A673 (cell line): ENCODE data around the gene CPEB1. TPM values are rescaled to one million over a fixed set of nuclear protein-coding genes. Genes with fewer than 3 reads are reported as not detected.

Experiments
- BruUV-seq: library from RNA; stranded (reverse); fragments of 400-500 nt; replicated peaks from 2 replicates; lab custom pipeline; 2021; lab: Mats Ljungman, UMichigan
- CTCF ChIA-PET: fragments of 300-600 bp; sonication (Branson Sonifier 250); formaldehyde crosslinking; loops from one replicate; lab custom pipeline; 2022; ENCODE audit warnings: antibody characterized with exemption; lab: Charles Lee
- POLR2A ChIA-PET: fragments of 300-600 bp; sonication (Branson Sonifier 250); formaldehyde crosslinking; loops from one replicate; lab custom pipeline; 2022; ENCODE audit warnings: antibody characterized with exemption; ENCODE audit not compliant: low non-redundant PET; lab: Charles Lee
- DNase-seq: peaks from one replicate; pipeline ENCODE4 v3.0.0-alpha.2; 2015; ENCODE audit warnings: low spot score
- H3K27ac ChIP-seq: fragments of 200-600 bp; sonication (generic); 2 replicates; pipeline ENCODE4 v1.5.1; 2016; ENCODE audit warnings: mixed run types, low read depth, mild to moderate bottlenecking, mixed read lengths, antibody characterized with exemption, low read length; ENCODE audit not compliant: poor library complexity, severe bottlenecking
- H3K27me3 ChIP-seq: fragments of 200-600 bp; sonication (generic); replicated peaks from 2 replicates; pipeline ENCODE4 v1.6.1; 2017; ENCODE audit warnings: mixed run types, low read depth, mild to moderate bottlenecking, mixed read lengths, antibody characterized with exemption, low read length; ENCODE audit not compliant: insufficient read depth, poor library complexity
- H3K36me3 ChIP-seq: fragments of 200-600 bp; sonication (generic); 2 replicates; pipeline ENCODE4 v1.6.1; 2016; ENCODE audit warnings: mixed run types, mild to moderate bottlenecking, mixed read lengths, antibody characterized with exemption, low read length; ENCODE audit not compliant: insufficient read depth, poor library complexity, severe bottlenecking
- H3K4me1 ChIP-seq: fragments of 200-600 bp; sonication (generic); 2 replicates; pipeline ENCODE4 v1.6.1; 2017; ENCODE audit warnings: mixed run types, mild to moderate bottlenecking, mixed read lengths, antibody characterized with exemption, low read length; ENCODE audit not compliant: insufficient read depth, poor library complexity, severe bottlenecking
- H3K4me3 ChIP-seq: fragments of 200-600 bp; sonication (generic); 2 replicates; pipeline ENCODE4 v1.5.1; 2016; ENCODE audit warnings: low read depth, mixed run types, mild to moderate bottlenecking, mixed read lengths, low read length; ENCODE audit not compliant: poor library complexity, severe bottlenecking
- H3K9me3 ChIP-seq: fragments of 200-600 bp; sonication (generic); 2 replicates; pipeline ENCODE4 v1.6.1; 2016; ENCODE audit warnings: mixed run types, low read depth, mild to moderate bottlenecking, mixed read lengths, antibody characterized with exemption, low read length; ENCODE audit not compliant: poor library complexity, severe bottlenecking
- EZH2 ChIP-seq: fragments of 200-600 bp; sonication (generic); IDR thresholded peaks from 2 replicates; pipeline ENCODE4 v1.6.1; 2017; ENCODE audit warnings: borderline replicate concordance, low read depth, mild to moderate bottlenecking, mixed read lengths, antibody characterized with exemption, low read length; ENCODE audit not compliant: poor library complexity, severe bottlenecking
- intact Hi-C: fragments of 100-400 bp; cut with micrococcal nuclease; formaldehyde crosslinking; loops from one replicate; pipeline ENCODE4 v1.10.0; 2022; ENCODE audit not compliant: unreplicated experiment
- total RNA-seq: library from RNA; stranded (reverse); gene quantifications from 2 replicates; pipeline ENCODE4 v1.2.3, GENCODE V29; 2021
- TF ChIP-seq, protein P1 (sequence below): fragments of 300-800, 200-600 bp; sonication (generic); conservative IDR thresholded peaks from 2 replicates; pipeline ENCODE4 v1.5.1; 2017; ENCODE audit warnings: low read depth, mild to moderate bottlenecking, antibody characterized with exemption, low read length, moderate library complexity, mixed read lengths

CPEB1 gene
- total RNA-seq, 1 experiment from 2014 or later = not detected

- CTCF ChIA-PET = no interaction called here
- H3K4me3 ChIP-seq = no peak overlapping the region
- BruUV-seq = no TSS peak
- H3K27me3 ChIP-seq = no peaks in the 10 kb centered on the region
- POLR2A ChIA-PET = no interaction called here
- DNase-seq = no peak
- H3K4me1 ChIP-seq = no peaks in the 10 kb centered on the region
- H3K36me3 ChIP-seq = no peaks in the 10 kb centered on the region
- intact Hi-C loops = no loop called here
- no peak overlapping the region for H3K27ac ChIP-seq
- H3K9me3 ChIP-seq = no peaks in the 10 kb centered on the region
- TF ChIP-seq EZH2 = no peak
- TF ChIP-seq, protein P1, sequence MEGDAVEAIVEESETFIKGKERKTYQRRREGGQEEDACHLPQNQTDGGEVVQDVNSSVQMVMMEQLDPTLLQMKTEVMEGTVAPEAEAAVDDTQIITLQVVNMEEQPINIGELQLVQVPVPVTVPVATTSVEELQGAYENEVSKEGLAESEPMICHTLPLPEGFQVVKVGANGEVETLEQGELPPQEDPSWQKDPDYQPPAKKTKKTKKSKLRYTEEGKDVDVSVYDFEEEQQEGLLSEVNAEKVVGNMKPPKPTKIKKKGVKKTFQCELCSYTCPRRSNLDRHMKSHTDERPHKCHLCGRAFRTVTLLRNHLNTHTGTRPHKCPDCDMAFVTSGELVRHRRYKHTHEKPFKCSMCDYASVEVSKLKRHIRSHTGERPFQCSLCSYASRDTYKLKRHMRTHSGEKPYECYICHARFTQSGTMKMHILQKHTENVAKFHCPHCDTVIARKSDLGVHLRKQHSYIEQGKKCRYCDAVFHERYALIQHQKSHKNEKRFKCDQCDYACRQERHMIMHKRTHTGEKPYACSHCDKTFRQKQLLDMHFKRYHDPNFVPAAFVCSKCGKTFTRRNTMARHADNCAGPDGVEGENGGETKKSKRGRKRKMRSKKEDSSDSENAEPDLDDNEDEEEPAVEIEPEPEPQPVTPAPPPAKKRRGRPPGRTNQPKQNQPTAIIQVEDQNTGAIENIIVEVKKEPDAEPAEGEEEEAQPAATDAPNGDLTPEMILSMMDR = no peak
Observed at GRCh38 chr15:82670699-82671098, 23.5 kb upstream of the CPEB1 start.

- Histone ChIP-seq H3K27ac (no peak overlapping the region), H3K36me3 (no peaks in the 10 kb centered on the region), H3K4me3 (no peak overlapping the region), H3K27me3 (no peaks in the 10 kb centered on the region), H3K9me3 (no peaks in the 10 kb centered on the region), H3K4me1 (no peaks in the 10 kb centered on the region)
- TF ChIP-seq, protein P1 = no peak
- TF ChIP-seq EZH2 = no peak
- no TSS peak for BruUV-seq
- ChIA-PET POLR2A (no interaction called here), CTCF (no interaction called here)
- intact Hi-C loops = no loop called here
- no peak for DNase-seq
Observed at GRCh38 chr15:82666606-82667005, 19.4 kb upstream of the CPEB1 start.

GRCh38 chr15:82664021-82664420 is 16.9 kb upstream of the CPEB1 start:
- no peak for TF ChIP-seq EZH2
- TF ChIP-seq, protein P1 = no peak
- no peaks in the 10 kb centered on the region for H3K36me3 ChIP-seq
- no peaks in the 10 kb centered on the region for H3K27me3 ChIP-seq
- ChIA-PET CTCF (no interaction called here), POLR2A (no interaction called here)
- intact Hi-C loops = loop anchor here (5.0 kb wide), 1 partner anchor 43 kb away; the partner anchor contains the start of gene AP3B2
- no peak for DNase-seq
- no peak overlapping the region for H3K4me3 ChIP-seq
- no peaks in the 10 kb centered on the region for H3K4me1 ChIP-seq
- BruUV-seq = no TSS peak
- H3K9me3 ChIP-seq = no peaks in the 10 kb centered on the region
- H3K27ac ChIP-seq = no peak overlapping the region
